HepG2 (cell line): ENCODE measurements around the gene GEMIN2. TPM values are rescaled to one million over a fixed set of nuclear protein-coding genes. Genes with fewer than 3 reads are reported as not detected.

Experiments
- AGO2 ChIP-seq: fragments of 200-400 bp; formaldehyde crosslinking; optimal IDR thresholded peaks from 2 replicates; pipeline ENCODE3; 2017; ENCODE audit warnings: mild to moderate bottlenecking, low read depth, low read length, moderate library complexity
- FOXM1 ChIP-seq: sonication (generic); formaldehyde crosslinking; IDR thresholded peaks from 2 replicates; pipeline ENCODE4 v1.5.0; 2020; ENCODE audit warnings: missing genetic modification reagents
- FOXO1 ChIP-seq: sonication (generic); formaldehyde crosslinking; IDR thresholded peaks from 2 replicates; pipeline ENCODE4 v1.4.0; 2020; ENCODE audit warnings: missing genetic modification reagents
- FOXP1 ChIP-seq, 2 experiments: fragments of 450-650 bp in 1 of 2; IDR thresholded peaks; 2 replicates each; pipeline ENCODE4 v1.6.1; 2017 to 2018; ENCODE audit warnings: antibody characterized with exemption in 1 of 2
- GLI4 ChIP-seq: sonication (generic); formaldehyde crosslinking; IDR thresholded peaks from 2 replicates; pipeline ENCODE4 v1.5.1; 2020; ENCODE audit warnings: missing genetic modification reagents, mild to moderate bottlenecking, moderate library complexity, borderline replicate concordance
- GTF3A ChIP-seq: sonication (generic); formaldehyde crosslinking; conservative IDR thresholded peaks from 2 replicates; pipeline ENCODE4 v1.4.0; 2020; ENCODE audit warnings: mild to moderate bottlenecking, missing genetic modification reagents
- HNRNPL ChIP-seq: fragments of 200-400 bp; formaldehyde crosslinking; IDR thresholded peaks from 2 replicates; pipeline ENCODE4 v1.6.1; 2017; ENCODE audit warnings: mild to moderate bottlenecking, low read depth, low read length
- KDM3A ChIP-seq: IDR thresholded peaks from 2 replicates; pipeline ENCODE4 v1.6.1; 2018; ENCODE audit warnings: low read depth, missing compliant biosample characterization
- KMT2A ChIP-seq: sonication (generic); formaldehyde crosslinking; IDR thresholded peaks from 2 replicates; pipeline ENCODE4 v1.4.0; 2020; ENCODE audit warnings: missing genetic modification reagents
- NFIC ChIP-seq: IDR thresholded peaks from 2 replicates; pipeline ENCODE4 v1.6.1; 2012; ENCODE audit warnings: mild to moderate bottlenecking, low read length, inconsistent platforms
- POLR2AphosphoS5 ChIP-seq: IDR thresholded peaks from 2 replicates; pipeline ENCODE4 v1.6.1; 2012; ENCODE audit warnings: low read depth, low read length
- RBM22 ChIP-seq: fragments of 200-400 bp; formaldehyde crosslinking; optimal IDR thresholded peaks from 2 replicates; pipeline ENCODE3; 2017; ENCODE audit warnings: mild to moderate bottlenecking, low read length, moderate library complexity
- RELA ChIP-seq: sonication (generic); formaldehyde crosslinking; IDR thresholded peaks from 2 replicates; pipeline ENCODE4 v1.4.0; 2020; ENCODE audit warnings: missing genetic modification reagents
- TEAD3 ChIP-seq: optimal IDR thresholded peaks from 2 replicates; pipeline ENCODE3; 2016; ENCODE audit warnings: borderline replicate concordance
- TGIF2 ChIP-seq: IDR thresholded peaks from 2 replicates; pipeline ENCODE4 v1.6.1; 2016; ENCODE audit warnings: control low read depth, missing compliant biosample characterization
- TP53 ChIP-seq: sonication (generic); formaldehyde crosslinking; conservative IDR thresholded peaks from 2 replicates; pipeline ENCODE4 v1.4.0; 2020; ENCODE audit warnings: missing genetic modification reagents
- ZNF10 ChIP-seq: sonication (generic); formaldehyde crosslinking; IDR thresholded peaks from 2 replicates; pipeline ENCODE4 v1.4.0; 2020; ENCODE audit warnings: mild to moderate bottlenecking, low read depth, missing genetic modification reagents, borderline replicate concordance
- ZNF24 ChIP-seq: fragments of 450-650 bp; IDR thresholded peaks from 2 replicates; pipeline ENCODE4 v1.6.1; 2017; ENCODE audit warnings: antibody characterized with exemption, mild to moderate bottlenecking
- ZNF337 ChIP-seq: sonication (generic); formaldehyde crosslinking; IDR thresholded peaks from 2 replicates; pipeline ENCODE4 v1.5.1; 2020; ENCODE audit warnings: missing genetic modification reagents, low read depth, mild to moderate bottlenecking, borderline replicate concordance
- ZNF382 ChIP-seq: sonication (generic); formaldehyde crosslinking; IDR thresholded peaks from 2 replicates; pipeline ENCODE4 v1.5.0; 2020; ENCODE audit warnings: missing genetic modification reagents, mild to moderate bottlenecking, borderline replicate concordance
- ZNF703 ChIP-seq: sonication (generic); formaldehyde crosslinking; IDR thresholded peaks from 2 replicates; pipeline ENCODE4 v1.5.1; 2020; ENCODE audit warnings: missing genetic modification reagents, mild to moderate bottlenecking, moderate library complexity, borderline replicate concordance
- polyA plus RNA-seq, 8 experiments: library from polyadenylated mRNA; depleted of rRNA in 3 of 8; stranded (reverse) in 7 of 8; unstranded in 1 of 8; fragments of >200 nt; fragmentation: Illumina TruSeq in 4 of 8; extraction: Trizol in 4 of 8; gene quantifications; 2 replicates each; pipeline versions ENCODE4 v1.2.1 to v1.2.3, GENCODE V29; 2011 to 2016; ENCODE audit warnings: low read depth in 4 of 8, missing spikeins in 1 of 8, mixed read lengths in 1 of 8; ENCODE audit not compliant: insufficient read depth in 1 of 8
- total RNA-seq, 5 experiments: library from RNA; depleted of rRNA; stranded (reverse); fragments of >200 nt; fragmentation: Illumina TruSeq; extraction: Trizol; gene quantifications; 2 replicates each; pipeline ENCODE4 v1.2.3, GENCODE V29; 2016; ENCODE audit warnings: low read depth in 1 of 5
- TF ChIP-seq, protein P1 (sequence below): fragments of 450-650 bp; IDR thresholded peaks from 2 replicates; pipeline ENCODE4 v1.6.1; 2017; ENCODE audit warnings: mild to moderate bottlenecking
- TF ChIP-seq, protein P2 (sequence below): IDR thresholded peaks from 2 replicates; pipeline ENCODE4 v1.6.1; 2016; ENCODE audit warnings: missing genetic modification reagents, missing compliant biosample characterization
- TF ChIP-seq, protein P3 (sequence below): sonication (generic); formaldehyde crosslinking; conservative IDR thresholded peaks from 2 replicates; pipeline ENCODE4 v1.8.0; 2022; ENCODE audit warnings: missing genetic modification reagents
- TF ChIP-seq, protein P4 (sequence below): sonication (generic); formaldehyde crosslinking; IDR thresholded peaks from 2 replicates; pipeline ENCODE4 v1.4.0; 2020; ENCODE audit warnings: low read depth, mild to moderate bottlenecking, missing genetic modification reagents

GEMIN2 gene
- total and polyA plus RNA-seq, 2 of the 13 experiments (the other 11 are each of a cell fraction or from before 2014, with no cell fraction given) = 54.8 to 110 TPM

DNA sequence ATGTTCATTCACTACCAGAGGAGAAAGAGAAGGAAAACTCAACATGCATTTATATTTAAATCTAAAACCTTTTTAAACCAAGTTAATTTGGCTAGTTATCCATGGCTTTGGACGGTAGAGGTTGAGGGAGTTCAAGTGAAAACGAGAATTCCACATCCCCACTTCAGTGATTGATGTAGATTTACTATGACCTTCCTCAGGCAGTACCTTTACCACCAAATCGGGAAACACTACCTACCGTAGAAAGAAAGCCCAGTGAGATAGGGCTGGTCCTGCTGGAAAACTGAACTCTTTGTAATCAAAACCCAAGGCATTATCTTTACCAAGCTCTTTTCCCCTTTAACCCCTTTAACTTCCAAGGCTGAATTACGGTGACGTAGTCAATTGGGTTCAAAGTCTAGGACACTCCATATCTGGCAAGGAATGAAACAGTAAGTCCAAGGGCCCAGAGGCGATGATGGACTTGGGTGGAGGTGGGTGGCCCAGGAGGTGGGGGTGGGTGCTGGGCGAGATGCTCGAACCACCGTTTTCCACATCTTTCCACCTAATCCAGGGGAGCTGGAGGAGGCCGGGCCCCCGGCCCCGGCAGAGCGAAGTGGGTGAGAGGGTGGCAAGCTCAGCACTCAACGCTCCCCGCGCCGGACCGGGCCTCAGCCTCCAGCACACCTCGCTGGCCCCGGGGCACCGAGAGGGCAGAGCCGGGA is 11.7 kb upstream of the GEMIN2 start (continued):
- TF ChIP-seq TP53 (CRISPR knock-in tag) = peak; percentile 53; the same call in 1 of the 2 replicates
- no peak for TF ChIP-seq GTF3A (CRISPR knock-in tag)
- TF ChIP-seq ZNF703 (CRISPR knock-in tag) = no peak
- TF ChIP-seq AGO2 = no peak
- TF ChIP-seq, protein P1, sequence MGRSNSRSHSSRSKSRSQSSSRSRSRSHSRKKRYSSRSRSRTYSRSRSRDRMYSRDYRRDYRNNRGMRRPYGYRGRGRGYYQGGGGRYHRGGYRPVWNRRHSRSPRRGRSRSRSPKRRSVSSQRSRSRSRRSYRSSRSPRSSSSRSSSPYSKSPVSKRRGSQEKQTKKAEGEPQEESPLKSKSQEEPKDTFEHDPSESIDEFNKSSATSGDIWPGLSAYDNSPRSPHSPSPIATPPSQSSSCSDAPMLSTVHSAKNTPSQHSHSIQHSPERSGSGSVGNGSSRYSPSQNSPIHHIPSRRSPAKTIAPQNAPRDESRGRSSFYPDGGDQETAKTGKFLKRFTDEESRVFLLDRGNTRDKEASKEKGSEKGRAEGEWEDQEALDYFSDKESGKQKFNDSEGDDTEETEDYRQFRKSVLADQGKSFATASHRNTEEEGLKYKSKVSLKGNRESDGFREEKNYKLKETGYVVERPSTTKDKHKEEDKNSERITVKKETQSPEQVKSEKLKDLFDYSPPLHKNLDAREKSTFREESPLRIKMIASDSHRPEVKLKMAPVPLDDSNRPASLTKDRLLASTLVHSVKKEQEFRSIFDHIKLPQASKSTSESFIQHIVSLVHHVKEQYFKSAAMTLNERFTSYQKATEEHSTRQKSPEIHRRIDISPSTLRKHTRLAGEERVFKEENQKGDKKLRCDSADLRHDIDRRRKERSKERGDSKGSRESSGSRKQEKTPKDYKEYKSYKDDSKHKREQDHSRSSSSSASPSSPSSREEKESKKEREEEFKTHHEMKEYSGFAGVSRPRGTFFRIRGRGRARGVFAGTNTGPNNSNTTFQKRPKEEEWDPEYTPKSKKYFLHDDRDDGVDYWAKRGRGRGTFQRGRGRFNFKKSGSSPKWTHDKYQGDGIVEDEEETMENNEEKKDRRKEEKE = no peak
- no peak for TF ChIP-seq NFIC
- no peak for TF ChIP-seq ZNF337 (CRISPR knock-in tag)
- 0 out of 2 replicates have a peak, but pooled peaks have one; percentile 53 for TF ChIP-seq TGIF2 (CRISPR knock-in tag)
- TF ChIP-seq FOXP1 (IDR thresholded peaks at IDR 0.05) = no peak
- 0 out of 2 replicates have a peak, but pooled peaks have one; percentile 25 for TF ChIP-seq FOXP1 (CRISPR knock-in tag; IDR thresholded peaks at IDR 0.05)
- no peak for TF ChIP-seq ZNF382 (CRISPR knock-in tag)
- TF ChIP-seq RELA = 0 out of 2 replicates have a peak, but pooled peaks have one; percentile 10
- TF ChIP-seq FOXM1 (CRISPR knock-in tag) = no peak; the same call in 1 of the 2 replicates
- no peak for TF ChIP-seq KMT2A (CRISPR knock-in tag)
- TF ChIP-seq ZNF24 = peak; percentile 79
- TF ChIP-seq, protein P2, sequence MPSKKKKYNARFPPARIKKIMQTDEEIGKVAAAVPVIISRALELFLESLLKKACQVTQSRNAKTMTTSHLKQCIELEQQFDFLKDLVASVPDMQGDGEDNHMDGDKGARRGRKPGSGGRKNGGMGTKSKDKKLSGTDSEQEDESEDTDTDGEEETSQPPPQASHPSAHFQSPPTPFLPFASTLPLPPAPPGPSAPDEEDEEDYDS (CRISPR knock-in tag) = peak; percentile 94
- peak; percentile 89 for TF ChIP-seq RBM22
- no peak for TF ChIP-seq HNRNPL
- TF ChIP-seq TEAD3 = peak; percentile 71
- TF ChIP-seq ZNF10 (CRISPR knock-in tag) = no peak
- TF ChIP-seq, protein P3, sequence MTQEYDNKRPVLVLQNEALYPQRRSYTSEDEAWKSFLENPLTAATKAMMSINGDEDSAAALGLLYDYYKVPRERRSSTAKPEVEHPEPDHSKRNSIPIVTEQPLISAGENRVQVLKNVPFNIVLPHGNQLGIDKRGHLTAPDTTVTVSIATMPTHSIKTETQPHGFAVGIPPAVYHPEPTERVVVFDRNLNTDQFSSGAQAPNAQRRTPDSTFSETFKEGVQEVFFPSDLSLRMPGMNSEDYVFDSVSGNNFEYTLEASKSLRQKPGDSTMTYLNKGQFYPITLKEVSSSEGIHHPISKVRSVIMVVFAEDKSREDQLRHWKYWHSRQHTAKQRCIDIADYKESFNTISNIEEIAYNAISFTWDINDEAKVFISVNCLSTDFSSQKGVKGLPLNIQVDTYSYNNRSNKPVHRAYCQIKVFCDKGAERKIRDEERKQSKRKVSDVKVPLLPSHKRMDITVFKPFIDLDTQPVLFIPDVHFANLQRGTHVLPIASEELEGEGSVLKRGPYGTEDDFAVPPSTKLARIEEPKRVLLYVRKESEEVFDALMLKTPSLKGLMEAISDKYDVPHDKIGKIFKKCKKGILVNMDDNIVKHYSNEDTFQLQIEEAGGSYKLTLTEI (CRISPR knock-in tag) = no peak
- peak; percentile 74 for TF ChIP-seq POLR2AphosphoS5
- TF ChIP-seq, protein P4, sequence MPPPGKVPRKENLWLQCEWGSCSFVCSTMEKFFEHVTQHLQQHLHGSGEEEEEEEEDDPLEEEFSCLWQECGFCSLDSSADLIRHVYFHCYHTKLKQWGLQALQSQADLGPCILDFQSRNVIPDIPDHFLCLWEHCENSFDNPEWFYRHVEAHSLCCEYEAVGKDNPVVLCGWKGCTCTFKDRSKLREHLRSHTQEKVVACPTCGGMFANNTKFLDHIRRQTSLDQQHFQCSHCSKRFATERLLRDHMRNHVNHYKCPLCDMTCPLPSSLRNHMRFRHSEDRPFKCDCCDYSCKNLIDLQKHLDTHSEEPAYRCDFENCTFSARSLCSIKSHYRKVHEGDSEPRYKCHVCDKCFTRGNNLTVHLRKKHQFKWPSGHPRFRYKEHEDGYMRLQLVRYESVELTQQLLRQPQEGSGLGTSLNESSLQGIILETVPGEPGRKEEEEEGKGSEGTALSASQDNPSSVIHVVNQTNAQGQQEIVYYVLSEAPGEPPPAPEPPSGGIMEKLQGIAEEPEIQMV (CRISPR knock-in tag) = no peak
- peak; percentile 38; the same call in 1 of the 2 replicates for TF ChIP-seq FOXO1 (CRISPR knock-in tag)
- no peak for TF ChIP-seq KDM3A
- no peak for TF ChIP-seq GLI4 (CRISPR knock-in tag)
